ENCODE results near the gene GORAB.

Gene GORAB

GRCh38 chr1:170539154-170539553 lies 7.2 kb downstream of the GORAB start:
- no peak for DNase-seq

GRCh38 chr1:170544624-170545023 lies 12.7 kb downstream of the GORAB start:
- DNase-seq: peak; percentile 55

GRCh38 chr1:170545476-170545875 lies 13.5 kb downstream of the GORAB start:
- no peak for DNase-seq

GRCh38 chr1:170547255-170547654 lies 15.3 kb downstream of the GORAB start:
- DNase-seq: no peak

- DNase-seq: no peak
Measured at GRCh38 chr1:170548497-170548896, 16.5 kb downstream of the GORAB start.

- no peak for DNase-seq
Measured at GRCh38 chr1:170555370-170555769, 23.4 kb downstream of the GORAB start.

GRCh38 chr1:170556917-170557316 lies 25.0 kb downstream of the GORAB start:
- DNase-seq: no peak

GRCh38 chr1:170558731-170559130 lies 26.8 kb downstream of the GORAB start:
- DNase-seq: no peak

GRCh38 chr1:170559166-170559565 lies 27.2 kb downstream of the GORAB start:
- no peak for DNase-seq

GRCh38 chr1:170560681-170561285 lies 28.8 kb downstream of the GORAB start:
- DNase-seq: no peak

GRCh38 chr1:170562646-170563338 lies 30.8 kb downstream of the GORAB start:
- DNase-seq: peak; percentile 22

- DNase-seq: no peak
Measured at GRCh38 chr1:170567214-170567613, 35.2 kb downstream of the GORAB start.

- no peak for DNase-seq
Measured at GRCh38 chr1:170568197-170568596, 36.2 kb downstream of the GORAB start.

GRCh38 chr1:170576980-170577379 lies 45.0 kb downstream of the GORAB start:
- DNase-seq: no peak

GRCh38 chr1:170578359-170578758 lies 46.4 kb downstream of the GORAB start:
- DNase-seq: no peak

GRCh38 chr1:170580636-170581440 lies 48.9 kb downstream of the GORAB start:
- DNase-seq: no peak

- no peak for DNase-seq
Measured at GRCh38 chr1:170583186-170583585, 51.2 kb downstream of the GORAB start.

GRCh38 chr1:170586321-170587252 lies 54.6 kb downstream of the GORAB start:
- no peak for DNase-seq

GRCh38 chr1:170587253-170587593 lies 55.3 kb downstream of the GORAB start:
- DNase-seq: no peak

- no peak for DNase-seq
Measured at GRCh38 chr1:170590921-170591705, 59.1 kb downstream of the GORAB start.

- DNase-seq: peak; percentile 10
Measured at GRCh38 chr1:170592591-170593111, 60.7 kb downstream of the GORAB start.

All from DMS153 (cell line).